T-helper 22 cell (primary cell): ENCODE data around the gene TGDS.

Experiments
- DNase-seq: peaks from one replicate; pipeline ENCODE4 v3.0.0-alpha.2; 2020; ENCODE audit warnings: low read depth

The TGDS gene

GRCh38 chr13:94599877-94600276 is 3.9 kb upstream of the TGDS start:
- DNase-seq = no peak

DNA sequence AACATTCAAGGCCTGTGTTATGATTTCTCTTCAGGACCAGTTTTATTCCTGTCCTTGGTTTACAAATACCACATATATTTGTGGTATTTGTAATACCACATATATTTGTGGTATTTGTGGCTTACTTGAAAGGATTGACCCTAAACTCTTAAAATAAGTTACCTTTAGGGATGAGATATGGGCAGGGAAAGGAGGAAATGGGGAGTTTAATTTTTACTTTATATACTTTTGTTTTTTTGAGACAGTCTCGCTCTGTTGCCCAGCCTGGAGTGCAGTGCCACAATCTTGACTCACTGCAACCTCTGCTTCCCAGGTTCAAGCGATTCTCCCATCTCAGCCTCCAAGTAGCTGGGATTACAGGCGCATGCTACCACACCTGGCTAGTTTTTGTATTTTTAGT is 2.3 kb upstream of the TGDS start:
- no peak for DNase-seq

GRCh38 chr13:94596575-94596971 is 621 bp upstream of the TGDS start:
- DNase-seq = no peak

- DNase-seq = no peak
These were observed 677 bp downstream of the TGDS start for GRCh38 chr13:94595001-94595949.

GRCh38 chr13:94590744-94591143 is 5.2 kb downstream of the TGDS start:
- DNase-seq = no peak

DNA sequence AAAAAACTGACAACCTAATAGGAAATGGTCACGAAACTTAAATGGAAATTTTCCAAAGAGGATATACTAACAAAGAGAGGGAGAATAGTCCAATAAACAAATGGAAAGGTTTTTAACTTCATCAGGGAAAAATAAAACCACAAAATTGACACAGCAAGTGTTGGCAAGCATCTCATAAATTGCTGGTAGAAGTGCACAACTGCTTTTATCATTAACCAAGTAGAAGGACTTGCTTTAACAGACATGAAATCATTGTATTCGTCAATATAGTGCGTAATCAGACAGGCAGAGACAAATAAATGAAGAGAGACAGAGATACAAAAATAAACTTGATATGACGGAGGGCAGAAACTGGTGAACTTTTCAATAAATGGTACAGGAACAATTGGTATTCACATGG is 7.4 kb downstream of the TGDS start:
- no peak for DNase-seq

DNA sequence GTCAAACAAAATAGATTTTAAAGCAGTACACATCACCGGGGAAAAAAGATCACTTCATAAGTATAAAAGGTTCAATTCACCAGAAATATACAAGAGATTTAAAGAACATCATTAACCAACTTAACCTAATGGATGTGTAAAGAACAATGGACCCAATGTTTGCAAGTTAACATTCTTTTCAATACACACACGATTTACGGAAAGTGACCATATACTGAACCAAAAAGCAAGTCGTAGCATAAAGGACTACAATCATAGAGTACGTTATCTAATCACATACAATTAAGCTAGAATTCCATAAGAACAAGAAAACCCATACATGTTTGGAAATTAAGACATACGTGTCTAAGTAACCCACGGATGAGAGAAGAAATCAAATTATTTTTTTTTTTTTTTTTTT is 9.6 kb downstream of the TGDS start:
- DNase-seq = no peak

DNA sequence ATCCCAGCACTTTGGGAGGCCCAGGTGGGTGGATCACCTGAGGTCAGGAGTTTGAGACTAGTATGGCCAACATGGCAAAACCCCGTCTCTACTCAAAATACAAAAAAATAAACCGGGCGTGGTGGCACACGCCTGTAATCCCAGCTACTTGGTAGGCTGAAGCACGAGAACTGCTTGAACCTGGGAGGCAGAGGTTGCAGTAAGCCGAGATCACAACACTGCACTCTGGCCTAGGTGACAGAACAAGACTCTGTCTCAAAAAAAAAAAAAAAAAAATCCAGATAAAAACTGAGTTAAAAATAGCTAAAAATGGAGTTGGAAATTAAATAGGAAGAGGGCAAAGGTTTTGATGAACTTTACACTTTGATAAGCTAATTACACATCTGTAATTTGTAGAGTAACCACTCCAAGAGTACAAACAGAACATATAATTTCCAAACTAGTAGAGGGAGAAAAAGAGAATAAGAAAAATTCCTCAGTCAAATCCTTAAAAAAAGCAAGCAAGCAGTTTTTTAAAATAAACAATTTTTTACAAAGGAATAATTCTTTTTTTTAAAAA is 10.3 kb downstream of the TGDS start:
- no peak for DNase-seq

DNA sequence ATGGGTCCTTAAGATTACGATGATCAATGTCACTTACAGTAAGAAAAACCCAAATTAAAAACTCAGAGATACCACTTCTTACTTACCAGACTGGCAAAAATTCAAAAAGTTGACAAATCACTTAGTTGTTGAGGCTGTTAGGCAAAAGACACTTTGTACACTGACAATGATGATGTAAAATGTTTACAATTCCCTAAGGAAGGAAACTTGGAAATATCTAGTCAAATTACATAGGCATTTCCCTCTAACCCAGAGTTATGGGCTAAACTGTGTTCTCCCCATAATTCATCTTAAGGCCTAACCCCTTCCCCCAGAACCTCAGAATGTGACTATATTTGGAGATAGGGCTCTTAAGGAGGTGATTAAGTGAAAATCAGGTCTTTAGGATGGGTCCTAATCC is 12.0 kb downstream of the TGDS start:
- no peak for DNase-seq

- DNase-seq = no peak
These were observed 16.9 kb downstream of the TGDS start for GRCh38 chr13:94579063-94579462.

- DNase-seq = no peak
These were observed 26.3 kb downstream of the TGDS start for GRCh38 chr13:94569615-94570014.

DNA sequence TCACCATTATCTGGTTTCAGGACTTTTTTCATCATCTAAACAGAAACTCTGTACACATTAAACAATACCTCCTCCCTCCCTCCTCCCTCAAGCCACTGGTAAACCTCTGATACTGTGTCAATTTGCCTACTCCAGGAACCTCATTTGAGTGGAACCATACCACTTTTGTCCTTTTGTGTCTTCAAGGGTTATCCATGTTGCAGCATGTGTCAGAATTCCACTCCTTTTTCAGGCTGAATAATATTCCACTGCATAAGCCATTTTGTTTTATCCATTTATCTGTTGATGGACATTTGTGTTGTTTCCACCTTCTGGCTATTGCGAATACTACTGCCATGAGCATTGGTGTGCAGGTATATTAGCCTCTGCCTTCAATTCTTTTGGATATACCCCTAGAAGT is 27.5 kb downstream of the TGDS start:
- DNase-seq = no peak

- no peak for DNase-seq
These were observed 28.4 kb downstream of the TGDS start for GRCh38 chr13:94567581-94567980.

GRCh38 chr13:94561126-94561525 is 34.8 kb downstream of the TGDS start:
- DNase-seq = no peak

DNA sequence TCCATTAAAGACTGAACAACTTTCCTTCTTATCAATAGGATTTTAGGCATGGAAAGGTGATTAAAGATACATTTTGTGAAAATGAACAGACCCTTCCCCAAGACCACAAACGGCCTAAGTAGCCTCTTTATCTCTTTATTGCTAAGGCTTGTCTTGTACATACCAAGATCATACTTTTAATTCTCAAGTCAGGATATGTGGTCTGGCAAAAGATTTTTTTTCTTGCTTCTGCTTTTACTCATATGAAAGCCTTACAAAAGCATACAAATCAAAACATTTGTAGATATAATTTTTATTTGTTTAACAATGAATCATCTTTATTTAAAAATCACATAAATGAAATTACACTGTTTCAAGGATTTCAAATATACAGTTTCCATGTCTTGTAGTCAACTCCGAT is 35.8 kb downstream of the TGDS start:
- no peak for DNase-seq

DNA sequence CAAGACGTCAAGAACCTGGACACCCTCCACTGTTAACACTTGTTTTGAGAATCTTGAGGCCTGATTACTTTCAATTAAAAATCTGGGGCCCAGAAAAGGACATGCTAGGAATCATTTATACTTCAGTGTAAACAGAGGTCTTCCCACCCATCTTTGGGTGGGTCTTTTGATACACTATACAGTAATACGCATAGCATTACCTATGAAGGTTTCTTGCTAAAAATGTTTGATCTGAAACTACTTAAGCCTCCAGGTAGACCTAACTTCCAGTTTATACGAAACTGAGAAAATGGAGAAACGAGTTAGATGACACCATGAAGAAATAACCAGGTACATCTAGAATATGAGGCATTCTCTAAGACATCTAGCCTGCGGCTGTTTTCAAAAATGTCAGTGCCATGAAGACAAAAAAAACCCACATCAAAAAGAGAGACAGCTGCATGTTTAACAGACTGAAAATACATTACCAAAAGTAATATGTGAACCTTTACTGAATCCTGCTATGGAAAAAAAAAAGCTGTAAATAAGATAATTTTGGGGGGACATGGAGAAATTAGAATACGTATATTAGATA is 36.6 kb downstream of the TGDS start:
- no peak for DNase-seq

DNA sequence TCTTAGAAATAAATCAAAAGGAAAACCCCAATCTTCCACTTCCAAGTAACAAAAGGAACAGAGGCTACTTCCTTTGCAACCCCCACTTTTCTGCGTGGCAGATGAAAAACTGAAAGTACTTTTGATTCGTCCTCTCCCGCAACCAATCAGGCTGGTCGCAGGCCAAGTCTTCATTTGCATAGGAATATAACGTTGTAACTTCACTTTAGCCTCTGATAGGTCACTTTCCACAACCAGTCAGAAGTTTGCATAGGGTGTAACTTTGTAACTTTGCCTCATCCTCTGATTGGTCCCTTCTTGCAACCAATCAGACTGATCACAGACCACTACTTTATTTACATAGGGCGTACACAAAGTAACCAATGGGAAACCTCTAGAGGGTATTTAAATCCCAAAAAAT is 37.2 kb downstream of the TGDS start:
- no peak for DNase-seq

DNA sequence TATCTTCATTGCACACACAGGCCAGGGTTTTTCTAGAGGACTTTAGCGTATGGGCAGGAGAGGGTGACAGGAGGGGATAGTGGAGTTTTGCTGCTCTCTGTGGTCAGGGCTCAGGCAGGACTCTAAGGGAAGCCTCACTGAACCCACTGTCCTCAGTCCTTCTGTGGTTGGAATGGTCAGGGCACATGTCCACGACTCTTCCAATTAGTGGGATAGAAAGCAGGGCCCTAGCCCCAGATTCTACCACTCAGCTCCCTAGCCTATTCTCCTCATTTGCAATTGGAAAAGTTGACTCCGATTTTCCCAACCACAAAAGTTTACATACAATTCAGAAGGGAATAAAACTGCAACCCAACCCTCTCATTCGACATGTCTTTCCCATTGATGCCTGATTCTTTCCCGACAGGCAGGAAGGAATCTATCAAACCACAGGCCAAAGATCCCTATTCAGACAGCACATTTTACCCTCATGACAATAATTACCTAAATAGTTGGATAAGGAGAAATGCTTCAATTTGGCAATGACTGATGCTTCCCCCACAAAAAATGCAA is 38.2 kb downstream of the TGDS start:
- no peak for DNase-seq

DNA sequence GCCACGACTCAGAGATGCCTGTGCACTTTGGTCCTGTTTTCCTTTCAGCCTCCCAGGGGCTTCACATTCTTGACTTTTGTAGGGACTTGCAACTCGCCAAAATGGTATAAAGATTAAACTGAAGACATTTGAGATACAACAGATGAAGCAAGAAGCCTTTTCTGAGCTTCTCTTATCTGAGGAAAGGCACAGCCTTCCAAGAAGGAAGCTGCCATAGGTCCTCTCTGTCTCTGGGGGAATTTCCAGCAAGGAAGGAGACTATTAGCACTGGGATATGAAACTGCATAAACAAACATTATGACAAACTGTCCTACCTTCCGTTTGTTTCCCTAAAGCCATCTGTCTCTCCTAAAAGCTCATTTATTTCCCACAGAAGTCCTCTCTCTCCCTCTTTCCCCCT is 39.3 kb downstream of the TGDS start:
- DNase-seq = no peak

- no peak for DNase-seq
These were observed 39.9 kb downstream of the TGDS start for GRCh38 chr13:94556041-94556440.

- no peak for DNase-seq
These were observed 42.2 kb downstream of the TGDS start for GRCh38 chr13:94553766-94554165.

- DNase-seq = no peak
These were observed 43.9 kb downstream of the TGDS start for GRCh38 chr13:94552095-94552494.

- DNase-seq = no peak
These were observed 45.8 kb downstream of the TGDS start for GRCh38 chr13:94550062-94550738.
